ENCODE data around the gene KCNA10.

- no peak for TF ChIP-seq EZH2 (IDR thresholded peaks at IDR 0.05; ENCODE audit: low read length, missing control alignments)
- TF ChIP-seq, protein P1, sequence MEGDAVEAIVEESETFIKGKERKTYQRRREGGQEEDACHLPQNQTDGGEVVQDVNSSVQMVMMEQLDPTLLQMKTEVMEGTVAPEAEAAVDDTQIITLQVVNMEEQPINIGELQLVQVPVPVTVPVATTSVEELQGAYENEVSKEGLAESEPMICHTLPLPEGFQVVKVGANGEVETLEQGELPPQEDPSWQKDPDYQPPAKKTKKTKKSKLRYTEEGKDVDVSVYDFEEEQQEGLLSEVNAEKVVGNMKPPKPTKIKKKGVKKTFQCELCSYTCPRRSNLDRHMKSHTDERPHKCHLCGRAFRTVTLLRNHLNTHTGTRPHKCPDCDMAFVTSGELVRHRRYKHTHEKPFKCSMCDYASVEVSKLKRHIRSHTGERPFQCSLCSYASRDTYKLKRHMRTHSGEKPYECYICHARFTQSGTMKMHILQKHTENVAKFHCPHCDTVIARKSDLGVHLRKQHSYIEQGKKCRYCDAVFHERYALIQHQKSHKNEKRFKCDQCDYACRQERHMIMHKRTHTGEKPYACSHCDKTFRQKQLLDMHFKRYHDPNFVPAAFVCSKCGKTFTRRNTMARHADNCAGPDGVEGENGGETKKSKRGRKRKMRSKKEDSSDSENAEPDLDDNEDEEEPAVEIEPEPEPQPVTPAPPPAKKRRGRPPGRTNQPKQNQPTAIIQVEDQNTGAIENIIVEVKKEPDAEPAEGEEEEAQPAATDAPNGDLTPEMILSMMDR (conservative IDR thresholded peaks at IDR 0.05 in 1 of 2, IDR thresholded peaks at IDR 0.05 in 1 of 2; ENCODE audit: low read depth in 1 of 2, low read length in 2 of 2), result no peak
Observed at GRCh38 chr1:110519125-110519810, at the start of gene KCNA10.
